WTC11 (cell line): Measurements from ENCODE around the gene ASAH2.
"Not testable (repeated sequence)": the region's sequence is repeated elsewhere in the genome, so short reads cannot be mapped to it uniquely, and the experiment has no call there.

ENCODE experiments used
- ATF3 ChIP-seq: sonication (generic); formaldehyde crosslinking; conservative IDR thresholded peaks from 2 replicates; pipeline ENCODE4 v1.8.1; 2022; ENCODE audit warnings: mild to moderate bottlenecking, missing genetic modification reagents
- CTCF ChIP-seq: fragments of 200-600 bp; IDR thresholded peaks from 2 replicates; pipeline ENCODE4 v1.8.0; 2022; ENCODE audit warnings: antibody characterized with exemption
- E2F4 ChIP-seq: sonication (generic); formaldehyde crosslinking; IDR thresholded peaks from 2 replicates; pipeline ENCODE4 v1.8.1; 2022; ENCODE audit warnings: low read depth, mild to moderate bottlenecking, moderate library complexity, missing genetic modification reagents, borderline replicate concordance
- FOXK1 ChIP-seq: sonication (generic); formaldehyde crosslinking; IDR thresholded peaks from 2 replicates; pipeline ENCODE4 v1.8.0; 2022; ENCODE audit warnings: mild to moderate bottlenecking, moderate library complexity, missing genetic modification reagents
- NR2C2 ChIP-seq: sonication (generic); formaldehyde crosslinking; IDR thresholded peaks from 2 replicates; pipeline ENCODE4 v1.8.0; 2022; ENCODE audit warnings: mild to moderate bottlenecking, missing genetic modification reagents

GRCh38 chr10:50241478-50241877, 9.8 kb downstream of the ASAH2 start:
- not testable (repeated sequence) for TF ChIP-seq NR2C2; FOXK1; CTCF; ATF3 (CRISPR knock-in tag); E2F4 (CRISPR knock-in tag)
